Measurements from ENCODE around the gene ARMH3. TPM values are rescaled to one million over a fixed set of nuclear protein-coding genes. Genes with fewer than 3 reads are reported as not detected.
A peak's percentile ranks its signal among the peaks of the same experiment; 100 is the strongest.
"Not testable (repeated sequence)": the region's sequence is repeated elsewhere in the genome, so short reads cannot be mapped to it uniquely, and the experiment has no call there.

The ARMH3 gene
- total RNA-seq, 1 experiment from 2014 or later: 12.8 TPM

DNA sequence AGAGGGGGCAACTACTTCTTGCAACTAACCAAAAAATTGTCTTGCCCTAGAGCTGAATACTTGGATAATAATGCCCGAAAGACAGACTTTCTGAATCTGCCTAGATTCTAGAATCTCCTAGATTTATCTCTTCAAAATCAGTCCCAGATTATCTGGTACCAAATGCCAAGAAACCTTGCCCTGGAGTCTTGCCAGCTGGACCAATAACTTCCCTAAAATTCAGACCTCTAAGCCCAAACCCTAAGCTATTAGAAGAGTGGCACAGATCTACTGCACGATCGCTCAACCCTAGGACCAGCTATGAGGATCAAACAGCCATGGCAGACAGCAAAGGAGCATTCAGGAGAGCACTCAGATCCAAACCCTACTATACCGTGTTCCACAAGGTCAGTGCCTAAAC lies 45.0 kb downstream of the ARMH3 start:
- H3K27ac ChIP-seq: no peak overlapping the region
- TF ChIP-seq, protein P1, sequence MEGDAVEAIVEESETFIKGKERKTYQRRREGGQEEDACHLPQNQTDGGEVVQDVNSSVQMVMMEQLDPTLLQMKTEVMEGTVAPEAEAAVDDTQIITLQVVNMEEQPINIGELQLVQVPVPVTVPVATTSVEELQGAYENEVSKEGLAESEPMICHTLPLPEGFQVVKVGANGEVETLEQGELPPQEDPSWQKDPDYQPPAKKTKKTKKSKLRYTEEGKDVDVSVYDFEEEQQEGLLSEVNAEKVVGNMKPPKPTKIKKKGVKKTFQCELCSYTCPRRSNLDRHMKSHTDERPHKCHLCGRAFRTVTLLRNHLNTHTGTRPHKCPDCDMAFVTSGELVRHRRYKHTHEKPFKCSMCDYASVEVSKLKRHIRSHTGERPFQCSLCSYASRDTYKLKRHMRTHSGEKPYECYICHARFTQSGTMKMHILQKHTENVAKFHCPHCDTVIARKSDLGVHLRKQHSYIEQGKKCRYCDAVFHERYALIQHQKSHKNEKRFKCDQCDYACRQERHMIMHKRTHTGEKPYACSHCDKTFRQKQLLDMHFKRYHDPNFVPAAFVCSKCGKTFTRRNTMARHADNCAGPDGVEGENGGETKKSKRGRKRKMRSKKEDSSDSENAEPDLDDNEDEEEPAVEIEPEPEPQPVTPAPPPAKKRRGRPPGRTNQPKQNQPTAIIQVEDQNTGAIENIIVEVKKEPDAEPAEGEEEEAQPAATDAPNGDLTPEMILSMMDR (conservative IDR thresholded peaks at IDR 0.05): no peak
- no peak for TF ChIP-seq EZH2 (IDR thresholded peaks at IDR 0.05; ENCODE audit: low read depth)
- no TSS peak for BruUV-seq (replicated peaks)
- H3K4me1 ChIP-seq (replicated peaks; ENCODE audit: insufficient read depth): peaks cover 4% of the 10 kb centered on the region; the same call in 1 of the 2 replicates
- no peak overlapping the region for H3K4me2 ChIP-seq
- no peaks in the 10 kb centered on the region for H3F3A ChIP-seq (ENCODE audit: insufficient read depth, low read depth)
- no peaks in the 10 kb centered on the region for H3K27me3 ChIP-seq (ENCODE audit: insufficient read depth, low read depth)
- POLR2A ChIA-PET (ENCODE audit: unreplicated experiment): no interaction called here
- H3K9me2 ChIP-seq (ENCODE audit: insufficient read depth): no peaks in the 10 kb centered on the region
- H4K20me1 ChIP-seq (ENCODE audit: insufficient read depth): no peaks in the 10 kb centered on the region
- CTCF ChIA-PET: interaction anchor here (0.6 to 1.7 kb wide), 5 partner anchors 33 to 170 kb away, joined by 3 to 8 read pairs (median 6); no protein-coding TSS in a partner anchor
- no peaks in the 10 kb centered on the region for H3K36me3 ChIP-seq (ENCODE audit: low read depth)
- H3K4me3 ChIP-seq: no peak overlapping the region
- H3K79me2 ChIP-seq (ENCODE audit: low read depth): no peaks in the 10 kb centered on the region
- H2AFZ ChIP-seq: no peak overlapping the region
- no peaks in the 10 kb centered on the region for H3K9me3 ChIP-seq (ENCODE audit: insufficient read depth, low read depth)
- intact Hi-C loops (cut with micrococcal nuclease; ENCODE audit: unreplicated experiment): no loop called here
- no peak for DNase-seq

DNA sequence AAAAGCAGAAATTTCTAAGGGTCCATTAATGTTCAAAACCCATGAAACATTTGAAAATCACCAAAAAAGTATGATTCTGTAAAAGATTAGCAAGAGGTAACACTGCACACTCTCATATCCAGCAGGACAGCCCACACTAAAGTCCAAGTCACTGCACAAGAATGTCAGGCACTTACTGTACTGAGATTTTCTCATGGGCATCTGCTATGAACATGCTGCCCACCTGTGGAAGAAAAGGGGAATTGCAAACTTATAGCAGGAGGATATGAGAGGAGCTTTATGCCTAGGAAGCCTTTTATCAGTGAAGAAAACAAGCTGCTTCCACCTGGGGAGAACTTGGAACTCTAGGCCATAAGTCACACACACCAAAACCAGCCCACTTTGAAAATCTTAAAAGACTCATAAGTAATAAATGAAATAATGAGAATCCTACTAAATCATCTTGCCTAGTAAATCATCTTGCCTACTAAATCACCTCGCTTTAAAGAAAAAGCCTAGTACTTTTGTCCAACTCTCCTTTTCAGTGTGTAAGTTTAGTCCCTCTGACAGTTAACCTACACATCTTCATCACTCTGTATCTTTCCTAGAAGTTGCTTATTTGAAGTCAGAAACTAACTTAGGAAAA lies 46.1 kb downstream of the ARMH3 start:
- DNase-seq: peak; percentile 40 to 76
- no peaks in the 10 kb centered on the region for H4K20me1 ChIP-seq (ENCODE audit: insufficient read depth)
- no peak overlapping the region for H3K27ac ChIP-seq
- H3K36me3 ChIP-seq (ENCODE audit: low read depth): no peaks in the 10 kb centered on the region
- no TSS peak for BruUV-seq (replicated peaks)
- H3F3A ChIP-seq (ENCODE audit: insufficient read depth, low read depth): no peaks in the 10 kb centered on the region
- ChIA-PET CTCF (interaction anchor here (0.6 to 1.7 kb wide), 7 partner anchors 63 to 407 kb away, joined by 3 to 14 read pairs (median 5); no protein-coding TSS in a partner anchor), POLR2A (ENCODE audit: unreplicated experiment) (no interaction called here)
- no peaks in the 10 kb centered on the region for H3K9me2 ChIP-seq (ENCODE audit: insufficient read depth)
- H3K27me3 ChIP-seq (ENCODE audit: insufficient read depth, low read depth): no peaks in the 10 kb centered on the region
- no peak overlapping the region for H3K4me2 ChIP-seq
- no peak overlapping the region for H2AFZ ChIP-seq
- TF ChIP-seq, protein P1 (conservative IDR thresholded peaks at IDR 0.05): peak; percentile 83
- TF ChIP-seq EZH2 (IDR thresholded peaks at IDR 0.05; ENCODE audit: low read depth): no peak
- no peak overlapping the region for H3K4me3 ChIP-seq
- H3K4me1 ChIP-seq (replicated peaks; ENCODE audit: insufficient read depth): peaks cover 4% of the 10 kb centered on the region; the same call in 1 of the 2 replicates
- H3K79me2 ChIP-seq (ENCODE audit: low read depth): no peaks in the 10 kb centered on the region
- no peaks in the 10 kb centered on the region for H3K9me3 ChIP-seq (ENCODE audit: insufficient read depth, low read depth)
- intact Hi-C loops (cut with micrococcal nuclease; ENCODE audit: unreplicated experiment): loop anchor here (1.0 to 2.0 kb wide), 3 partner anchors 121 to 795 kb away; no protein-coding TSS in a partner anchor

DNA sequence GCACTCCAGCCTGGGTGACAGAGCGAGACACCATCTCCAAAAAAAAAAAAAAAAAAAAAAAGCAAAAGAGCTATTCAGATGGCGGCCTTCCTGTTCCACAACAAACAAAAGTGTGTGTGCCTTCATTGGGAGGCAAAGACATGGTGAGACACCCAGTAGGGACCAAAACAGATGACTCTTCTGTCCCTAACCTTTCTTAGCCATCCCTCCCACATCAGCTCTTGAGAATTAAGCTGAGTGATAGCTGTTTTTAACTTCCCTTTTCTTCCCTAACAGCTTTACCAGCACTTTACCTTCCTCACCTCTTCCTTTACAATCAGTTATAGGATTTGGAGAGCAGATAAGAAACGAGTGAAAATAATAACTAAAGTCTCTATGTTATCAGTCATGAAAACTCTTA lies 48.2 kb downstream of the ARMH3 start:
- Histone ChIP-seq H3K36me3 (ENCODE audit: low read depth) (no peaks in the 10 kb centered on the region), H3K4me2 (no peak overlapping the region), H4K20me1 (ENCODE audit: insufficient read depth) (no peaks in the 10 kb centered on the region), H3K9me2 (ENCODE audit: insufficient read depth) (no peaks in the 10 kb centered on the region), H3K4me3 (no peak overlapping the region), H3F3A (ENCODE audit: insufficient read depth, low read depth) (no peaks in the 10 kb centered on the region), H3K79me2 (ENCODE audit: low read depth) (no peaks in the 10 kb centered on the region), H3K27ac (no peak overlapping the region), H2AFZ (no peak overlapping the region), H3K4me1 (replicated peaks; ENCODE audit: insufficient read depth) (peaks cover 4% of the 10 kb centered on the region; the same call in 1 of the 2 replicates), H3K9me3 (ENCODE audit: insufficient read depth, low read depth) (no peaks in the 10 kb centered on the region), H3K27me3 (ENCODE audit: insufficient read depth, low read depth) (no peaks in the 10 kb centered on the region)
- DNase-seq: no peak
- intact Hi-C loops (cut with micrococcal nuclease; ENCODE audit: unreplicated experiment): loop anchor here (2.0 kb wide), 1 partner anchor 793 kb away; no protein-coding TSS in a partner anchor
- ChIA-PET POLR2A (ENCODE audit: unreplicated experiment) (interaction anchor here (0.5 kb wide), 1 partner anchor 112 kb away, joined by 5 read pairs; no protein-coding TSS in a partner anchor), CTCF (interaction anchor here (0.6 to 1.2 kb wide), 3 partner anchors 166 to 390 kb away, joined by 3 to 8 read pairs (median 4); no protein-coding TSS in a partner anchor)
- no peak for TF ChIP-seq EZH2 (IDR thresholded peaks at IDR 0.05; ENCODE audit: low read depth)
- TF ChIP-seq, protein P1 (conservative IDR thresholded peaks at IDR 0.05): no peak
- no TSS peak for BruUV-seq (replicated peaks)

DNA sequence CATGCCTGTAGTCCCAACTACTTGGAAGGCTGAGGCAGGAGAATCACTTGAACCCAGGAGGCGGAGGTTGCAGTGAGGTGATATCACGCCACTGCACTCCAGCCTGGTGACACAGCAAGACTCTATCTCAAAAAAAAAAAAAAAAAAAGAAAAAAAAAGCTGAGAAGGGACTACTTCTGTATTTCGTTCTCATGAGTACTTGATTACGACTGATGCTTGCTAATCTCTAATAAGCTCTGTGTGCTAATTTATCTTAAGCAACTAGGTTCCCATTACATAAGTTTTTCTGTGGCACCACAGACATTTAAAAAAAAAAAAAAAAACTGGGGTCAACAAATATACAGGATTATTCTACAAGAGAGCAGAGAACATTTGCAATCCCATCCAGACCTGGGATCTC lies 48.9 kb downstream of the ARMH3 start:
- ChIA-PET POLR2A (ENCODE audit: unreplicated experiment) (interaction anchor here (0.6 kb wide), 1 partner anchor 149 kb away, joined by 29 read pairs; no protein-coding TSS in a partner anchor), CTCF (interaction anchor here (0.6 kb wide), 1 partner anchor 185 kb away, joined by 3 read pairs; no protein-coding TSS in a partner anchor)
- H3K9me2 ChIP-seq (ENCODE audit: insufficient read depth); DNase-seq; H3K79me2 ChIP-seq (ENCODE audit: low read depth); H3K4me2 ChIP-seq; H3K27ac ChIP-seq; H3K27me3 ChIP-seq (ENCODE audit: insufficient read depth, low read depth); H3K36me3 ChIP-seq (ENCODE audit: low read depth); H3K9me3 ChIP-seq (ENCODE audit: insufficient read depth, low read depth); H2AFZ ChIP-seq; BruUV-seq (replicated peaks); H3F3A ChIP-seq (ENCODE audit: insufficient read depth, low read depth); H3K4me1 ChIP-seq (replicated peaks; ENCODE audit: insufficient read depth); intact Hi-C loops (cut with micrococcal nuclease; ENCODE audit: unreplicated experiment); H3K4me3 ChIP-seq; H4K20me1 ChIP-seq (ENCODE audit: insufficient read depth): not testable (repeated sequence)

All from PC-9 (cell line).